ENCODE data around the gene CHMP4B.
"Not testable (repeated sequence)": the region's sequence is repeated elsewhere in the genome, so short reads cannot be mapped to it uniquely, and the experiment has no call there.

Gene CHMP4B

DNA sequence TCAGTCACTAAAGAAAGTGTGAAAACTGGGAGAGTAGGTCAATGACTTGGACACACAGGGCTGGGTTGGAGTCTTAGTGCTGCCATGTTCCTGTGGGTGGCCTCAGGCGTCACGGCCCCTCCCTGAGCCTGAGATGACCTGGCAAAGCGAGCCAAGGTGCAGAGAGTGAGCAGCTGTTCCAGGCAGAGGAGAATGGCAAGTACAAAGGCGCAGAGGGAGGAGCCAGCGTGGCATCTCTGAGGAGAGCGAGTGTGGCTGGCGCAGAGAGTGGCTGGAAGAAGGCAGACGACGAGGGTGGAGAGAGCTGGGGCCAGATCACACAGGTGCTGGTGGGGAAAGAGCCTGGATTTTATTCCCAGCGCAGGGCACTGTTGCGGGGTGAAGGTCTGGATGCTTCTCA is 20.6 kb upstream of the CHMP4B start:
- no peak for DNase-seq

DNA sequence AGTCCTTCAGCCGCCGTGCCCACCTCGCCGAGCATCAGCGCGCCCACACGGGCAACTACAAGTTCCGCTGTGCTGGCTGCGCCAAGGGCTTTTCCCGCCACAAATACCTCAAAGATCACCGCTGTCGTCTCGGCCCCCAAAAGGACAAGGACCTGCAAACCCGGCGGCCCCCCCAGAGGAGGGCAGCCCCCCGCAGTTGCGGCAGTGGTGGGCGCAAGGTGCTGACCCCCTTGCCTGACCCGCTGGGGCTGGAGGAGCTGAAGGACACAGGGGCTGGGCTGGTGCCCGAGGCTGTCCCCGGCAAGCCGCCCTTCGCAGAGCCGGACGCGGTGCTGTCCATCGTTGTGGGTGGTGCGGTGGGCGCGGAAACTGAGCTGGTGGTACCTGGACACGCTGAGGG is 20.1 kb upstream of the CHMP4B start:
- DNase-seq, result no peak

DNA sequence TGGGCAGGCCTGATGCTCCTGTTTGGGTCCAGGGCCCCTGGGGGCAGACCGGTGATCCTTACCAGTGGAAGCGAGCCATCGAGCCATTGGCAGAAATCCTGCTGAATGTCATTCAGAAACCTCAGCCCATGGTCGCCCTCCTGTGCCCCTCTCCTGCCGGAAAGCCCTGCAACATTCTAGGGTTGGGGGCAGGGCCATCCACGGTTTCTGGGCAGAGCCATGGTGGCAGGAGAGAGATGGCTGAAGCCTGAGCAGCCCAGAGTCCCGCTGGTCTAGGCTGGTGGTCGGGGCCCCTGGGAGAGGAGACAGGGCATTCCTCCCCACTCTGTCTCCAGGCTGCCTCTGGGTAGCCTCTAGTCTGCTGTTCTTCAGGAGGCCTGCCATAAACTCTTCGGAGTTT is 19.6 kb upstream of the CHMP4B start:
- no peak for DNase-seq

DNA sequence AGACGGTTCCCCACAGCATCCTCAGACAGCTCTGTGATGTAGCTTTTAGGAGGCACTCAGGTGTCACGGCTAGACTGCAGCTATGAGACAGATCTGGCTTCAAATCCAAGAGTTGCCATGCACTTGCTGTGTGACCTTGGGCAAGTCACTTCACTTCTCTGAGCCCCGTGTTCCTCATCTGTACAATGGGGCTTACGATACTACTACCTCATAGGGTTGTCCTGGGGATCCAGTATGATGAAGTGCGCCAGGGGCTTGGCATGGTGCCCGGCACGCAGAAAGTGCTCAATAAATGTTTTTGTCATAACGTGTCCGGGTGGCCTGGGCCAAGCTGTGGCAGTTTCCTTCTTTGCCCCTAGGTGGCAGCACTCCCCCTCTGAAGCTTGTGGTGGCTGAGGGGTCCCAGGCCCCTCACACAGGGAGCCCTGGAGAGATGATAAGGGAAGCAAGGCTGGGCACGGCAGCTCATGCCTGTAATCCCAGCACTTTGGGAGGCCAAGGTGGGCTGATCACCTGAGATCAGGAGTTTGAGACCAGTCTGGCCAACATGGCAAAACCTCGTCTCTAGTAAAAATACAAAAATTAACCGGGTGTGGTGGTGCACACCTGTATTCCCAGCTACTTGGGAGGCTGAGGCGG is 19.1 kb upstream of the CHMP4B start:
- DNase-seq, result no peak

DNA sequence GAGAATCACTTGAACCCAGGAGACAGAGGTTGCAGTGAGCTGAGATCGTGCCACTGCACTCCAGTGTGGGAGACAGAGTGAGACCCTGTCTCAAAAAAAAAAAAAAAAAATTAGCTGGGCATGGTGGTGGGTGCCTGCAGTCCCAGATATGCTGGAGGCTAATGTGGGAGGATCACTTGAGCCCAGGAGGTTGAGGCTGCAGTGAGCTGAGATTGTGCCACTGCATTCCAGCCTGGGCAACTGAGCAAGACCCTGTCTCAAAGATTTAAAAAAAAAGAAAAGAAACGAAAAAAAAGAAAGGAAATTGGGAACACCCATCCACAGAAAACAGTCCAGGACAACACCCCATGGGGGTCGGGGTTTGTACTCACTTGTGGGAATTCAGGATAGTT is 18.6 kb upstream of the CHMP4B start:
- not testable (repeated sequence) for DNase-seq

DNA sequence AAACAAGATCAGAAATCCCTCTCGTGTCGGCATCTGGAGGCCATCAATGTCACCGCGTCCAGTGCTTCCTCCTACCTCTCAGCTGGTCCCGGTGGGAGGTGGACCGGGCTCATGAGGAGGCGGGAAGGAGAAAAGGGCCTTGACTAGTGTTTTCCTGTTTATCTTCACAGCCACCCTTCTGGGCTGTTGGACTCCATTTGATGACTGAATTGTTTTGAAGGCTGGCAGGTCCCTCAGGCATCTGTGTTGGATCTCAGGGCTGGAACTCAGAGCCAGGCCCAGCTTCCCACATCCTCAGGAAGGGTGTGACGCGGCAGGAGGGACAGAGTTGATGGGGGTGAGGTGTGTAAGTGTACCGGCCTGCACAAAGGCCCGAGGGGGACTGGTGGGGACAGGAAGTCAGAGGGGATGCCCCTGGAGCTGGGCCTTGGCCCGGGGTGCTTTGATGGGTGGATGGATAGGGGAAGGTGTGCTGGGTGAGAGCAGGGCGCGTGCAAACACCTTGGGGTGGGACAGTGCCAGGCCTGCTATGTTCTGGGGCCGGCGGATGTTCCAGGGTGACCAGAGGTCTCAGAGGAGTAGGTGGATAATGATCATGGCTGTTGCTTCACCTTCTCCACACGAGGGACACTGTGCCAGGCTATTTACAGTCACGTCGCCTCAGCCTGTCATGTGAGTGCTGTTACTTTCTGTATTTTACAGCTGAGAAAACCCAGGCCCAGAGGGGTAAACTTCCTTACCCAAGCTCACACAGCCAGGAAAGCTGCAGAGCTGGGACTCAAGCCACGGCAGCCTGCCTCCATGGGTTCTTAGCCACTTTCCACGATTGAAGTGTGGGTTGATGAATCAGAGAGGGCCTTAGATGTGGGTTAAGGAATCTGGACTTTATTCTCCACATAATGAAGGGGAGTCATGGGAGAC is 17.9 kb upstream of the CHMP4B start:
- DNase-seq, result no peak

DNA sequence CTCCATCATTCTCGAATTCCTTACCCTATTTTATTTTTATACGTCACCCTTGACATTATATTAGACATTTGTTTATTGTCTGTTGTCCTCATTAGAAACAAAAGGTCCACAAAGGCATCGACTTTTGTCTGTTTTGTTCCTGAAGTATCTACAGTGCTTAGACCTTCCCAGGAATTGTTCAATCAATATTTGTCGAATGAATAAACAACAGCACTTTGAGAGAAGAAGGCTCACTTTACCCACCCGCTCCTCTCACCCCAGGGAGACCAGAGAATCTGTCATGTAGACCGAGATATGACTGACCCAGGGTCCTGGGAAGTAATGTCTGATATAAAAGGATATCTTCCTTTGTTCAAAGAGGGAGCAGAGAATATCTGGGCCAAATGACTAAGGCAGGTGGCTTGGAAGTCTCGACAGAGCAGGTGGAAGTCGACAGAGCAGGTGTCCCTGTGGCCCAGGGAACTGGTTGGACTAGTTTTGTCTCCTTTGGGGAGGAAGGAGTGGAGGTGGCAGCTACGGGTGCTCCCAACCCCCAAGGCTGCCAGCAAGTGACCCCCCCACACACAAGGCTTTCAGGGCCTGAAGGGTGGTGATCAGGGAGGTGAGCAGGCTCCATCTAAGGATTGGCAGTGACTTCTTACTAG is 14.8 kb upstream of the CHMP4B start:
- no peak for DNase-seq

DNA sequence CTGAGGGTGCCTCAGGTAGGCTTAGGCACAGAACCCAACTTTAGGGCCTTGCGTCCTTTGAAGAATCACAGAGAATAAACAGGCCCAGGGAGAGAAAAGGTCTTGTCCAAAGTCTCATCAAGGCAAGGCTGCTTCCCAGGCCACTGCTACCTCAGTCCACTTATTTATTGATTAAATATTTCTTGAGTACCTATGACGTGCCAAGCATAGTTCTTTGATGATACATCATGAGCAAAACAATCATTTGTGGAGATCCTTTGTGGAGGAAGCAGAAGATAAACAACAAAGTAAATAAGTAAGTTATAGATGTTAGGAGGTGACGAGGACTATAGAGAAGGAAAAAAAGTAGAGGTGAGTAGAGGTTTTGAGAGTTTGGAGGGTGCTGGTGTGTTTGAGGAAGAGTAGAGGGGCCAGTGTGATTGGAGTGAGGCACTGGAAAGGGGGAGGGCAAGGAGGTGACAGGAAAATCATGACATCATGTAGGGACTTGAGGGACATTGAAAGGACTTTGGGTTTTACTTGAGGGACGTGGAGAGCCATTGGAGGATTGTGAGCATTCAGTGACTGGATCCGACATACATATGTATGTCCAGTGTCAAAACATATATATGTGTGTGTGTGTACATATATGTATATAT is 14.1 kb upstream of the CHMP4B start:
- DNase-seq, result no peak

DNA sequence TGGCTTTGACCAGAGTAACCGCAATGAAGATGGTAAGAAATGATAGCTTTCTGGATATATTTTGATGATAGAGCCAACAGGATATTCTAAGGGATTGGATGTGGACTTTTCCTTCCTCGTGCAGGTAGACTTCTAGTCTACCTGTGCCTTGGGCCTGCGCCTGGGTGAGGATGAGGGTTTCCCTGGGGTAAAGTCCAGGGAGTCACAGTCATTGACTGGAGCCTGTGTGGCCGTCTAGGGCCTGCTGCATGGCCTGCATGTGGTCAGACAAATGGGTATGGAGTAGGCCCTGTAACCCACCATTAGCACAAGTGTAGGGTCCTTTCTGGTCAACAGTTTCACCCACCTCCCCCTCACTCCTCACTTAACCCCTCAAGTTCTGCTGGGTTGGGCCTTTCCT is 12.7 kb upstream of the CHMP4B start:
- no peak for DNase-seq

DNA sequence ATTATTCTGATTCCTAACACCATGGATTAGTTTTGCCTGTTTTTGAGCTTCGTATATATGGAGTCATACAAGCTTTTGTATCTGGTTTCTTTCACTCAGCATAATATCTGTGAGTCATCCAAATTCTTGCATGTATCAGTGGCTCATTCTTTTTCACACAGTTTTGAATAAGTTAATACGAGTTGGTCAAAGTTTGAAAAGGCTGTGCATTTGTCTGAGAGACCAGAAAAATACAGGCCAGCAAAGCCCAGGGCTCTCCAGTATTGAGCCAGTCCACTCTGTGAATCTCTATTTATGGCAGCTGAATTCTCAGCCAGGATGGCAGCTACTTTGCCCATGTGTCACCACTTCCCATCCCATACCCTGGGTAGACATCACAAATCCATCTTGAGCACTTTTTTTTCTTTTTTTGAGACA is 7.2 kb upstream of the CHMP4B start:
- DNase-seq, result no peak

DNA sequence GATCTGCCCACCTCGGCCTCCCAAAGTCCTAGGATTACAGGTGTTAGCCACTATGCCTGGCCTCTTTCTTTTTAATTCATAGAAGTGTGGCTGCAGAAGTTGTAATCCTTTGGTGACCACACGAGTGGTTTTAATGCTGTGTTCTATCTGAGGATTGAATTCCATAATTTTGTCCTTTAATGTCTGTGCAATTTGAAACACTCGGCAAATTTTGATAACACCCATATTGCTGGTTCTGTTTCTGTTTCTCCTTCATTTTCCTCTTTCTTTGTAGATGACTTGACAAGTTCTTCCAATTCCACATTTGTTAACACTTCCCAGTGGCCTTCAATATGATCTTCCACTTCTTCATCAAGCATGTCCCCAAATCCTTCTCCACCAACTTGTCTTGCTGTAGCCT is 2.8 kb upstream of the CHMP4B start:
- DNase-seq, result no peak

DNA sequence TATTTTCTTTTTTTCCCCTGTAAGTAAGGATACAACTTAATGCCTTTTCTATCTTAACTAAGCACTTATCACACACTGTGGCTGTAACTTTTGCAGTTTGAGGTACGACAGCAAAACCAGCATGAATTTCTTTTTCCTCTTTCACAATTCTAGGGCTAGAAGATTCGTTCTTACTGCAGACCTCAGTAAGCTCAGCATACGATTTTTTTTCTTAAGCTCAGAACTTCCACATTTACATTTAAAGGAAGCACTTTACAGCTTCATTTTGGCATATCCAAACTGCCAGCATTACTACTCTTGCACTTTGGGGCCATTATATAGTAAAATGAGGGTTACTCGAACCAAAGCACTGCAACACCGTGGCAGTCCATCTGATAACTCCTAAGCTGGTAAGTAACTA is 889 bp upstream of the CHMP4B start:
- DNase-seq, result no peak

DNA sequence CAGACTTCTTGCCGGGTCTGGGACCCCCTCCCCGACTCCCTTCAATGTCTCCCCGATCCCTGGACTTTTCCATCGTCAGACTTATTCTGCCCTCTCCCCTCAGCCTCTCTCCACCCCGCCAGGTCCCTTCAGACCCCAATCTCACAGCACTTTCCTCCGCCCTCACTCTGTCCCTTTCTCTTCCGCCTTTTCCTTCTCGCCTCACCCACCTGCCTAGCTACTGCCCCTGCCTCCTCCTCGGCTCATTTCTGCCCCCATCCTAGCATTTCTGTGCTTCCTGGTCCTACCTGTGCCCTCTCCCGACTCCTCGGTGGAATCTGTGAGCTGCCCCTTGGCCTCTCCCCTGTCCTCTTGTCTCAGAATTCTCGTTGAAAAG is 616 bp downstream of the CHMP4B start:
- no peak for DNase-seq

DNA sequence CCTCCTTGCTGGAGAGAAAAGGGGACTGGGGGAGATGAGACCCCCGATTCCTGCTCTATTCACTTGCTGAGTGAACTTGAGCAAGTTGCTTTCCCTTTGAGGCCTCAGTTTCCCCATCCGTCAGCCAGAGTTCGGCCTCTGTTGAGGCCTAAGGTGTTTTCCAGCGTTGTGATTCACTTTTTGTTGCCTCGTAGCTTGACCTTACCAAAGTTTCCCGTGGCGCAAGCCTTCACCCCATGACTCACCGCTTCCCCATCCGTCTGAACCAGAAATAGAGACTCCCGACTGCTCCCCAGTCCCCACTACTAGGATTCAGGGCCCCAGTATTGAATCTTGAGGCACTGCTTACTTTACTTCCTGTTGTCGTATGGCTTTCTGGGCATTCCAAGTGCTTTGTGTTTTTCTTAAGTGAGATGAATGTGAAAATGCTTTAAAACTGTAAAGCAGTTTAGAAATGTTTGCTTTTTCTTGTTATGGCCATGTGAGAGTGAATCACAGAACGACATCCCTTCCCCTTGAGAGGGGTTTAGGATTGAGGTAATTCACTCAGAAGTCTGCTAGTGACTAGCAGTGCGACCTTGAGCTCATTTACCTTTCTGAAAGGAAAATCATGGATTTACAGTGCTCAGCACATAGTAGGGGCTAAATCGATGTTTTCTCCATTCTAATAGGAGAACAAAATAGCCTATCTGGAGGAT is 1.2 kb downstream of the CHMP4B start:
- DNase-seq, result no peak

DNA sequence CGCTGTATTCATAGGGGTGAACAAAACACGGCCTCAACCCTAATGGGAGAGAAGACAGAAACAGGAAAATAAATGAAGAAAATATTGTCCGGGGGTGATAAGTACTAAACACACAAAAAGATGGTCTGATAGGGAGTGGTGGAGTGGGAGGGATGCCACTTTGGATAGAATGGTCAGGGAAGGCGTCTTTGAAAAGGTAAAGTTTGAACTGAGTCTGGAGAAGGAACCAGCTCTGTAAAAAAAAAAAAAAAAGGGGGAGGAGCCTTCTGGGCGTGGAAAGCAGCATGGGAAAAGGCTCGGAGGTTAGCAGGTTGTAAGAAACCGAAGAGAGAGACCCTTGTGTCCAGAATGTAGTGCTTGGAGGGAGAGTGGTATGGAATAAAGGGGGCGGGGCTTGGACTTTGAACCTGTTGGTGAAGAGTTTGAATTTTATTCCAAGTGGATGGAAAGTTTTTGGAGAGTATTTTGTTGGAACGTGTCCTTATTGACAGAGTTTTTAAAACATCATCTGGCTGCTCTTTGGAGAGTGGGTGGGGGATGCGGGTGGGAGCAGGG is 1.8 kb downstream of the CHMP4B start:
- no peak for DNase-seq

DNA sequence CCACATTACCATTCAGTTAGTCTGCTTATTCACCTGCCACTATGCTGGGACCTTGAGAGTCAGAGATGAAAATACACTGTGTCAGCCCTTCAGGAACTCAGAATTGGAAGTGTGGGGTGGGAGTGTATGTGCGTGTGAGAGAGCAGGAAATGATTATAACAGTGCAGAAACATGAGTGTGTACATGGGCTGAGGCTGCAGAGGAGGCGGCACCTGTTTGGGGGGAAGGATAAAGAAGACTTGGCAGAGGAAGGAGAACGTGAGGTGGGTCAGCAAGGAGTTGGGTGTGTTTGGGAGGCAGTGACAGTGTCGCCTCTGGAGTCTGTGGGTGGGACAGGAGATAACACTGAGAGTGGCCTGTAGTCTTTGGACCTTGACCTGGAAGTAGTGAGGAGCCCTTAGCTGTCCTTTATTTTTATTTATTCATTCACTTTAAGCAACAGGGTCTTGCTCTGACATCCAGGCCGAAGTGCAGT is 3.1 kb downstream of the CHMP4B start:
- no peak for DNase-seq

DNA sequence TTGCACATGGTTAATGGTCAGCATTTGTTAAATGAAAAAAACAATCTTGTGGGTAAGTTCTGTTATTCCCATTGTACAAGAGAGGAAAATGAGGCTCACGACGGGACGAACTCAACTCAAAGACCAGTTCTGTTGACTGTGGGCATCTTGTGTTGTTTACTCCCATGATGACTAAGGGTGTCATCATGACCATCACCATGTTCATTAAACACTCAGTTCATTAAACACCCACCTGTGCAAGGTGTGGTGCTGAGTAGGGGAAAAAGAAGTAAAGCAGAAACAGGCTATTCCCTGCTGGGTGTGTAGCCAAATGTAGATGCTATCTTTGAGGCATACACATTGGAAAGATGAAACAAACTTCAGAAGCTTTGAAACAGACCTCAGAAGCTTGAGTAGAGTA is 4.5 kb downstream of the CHMP4B start:
- DNase-seq, result no peak

DNA sequence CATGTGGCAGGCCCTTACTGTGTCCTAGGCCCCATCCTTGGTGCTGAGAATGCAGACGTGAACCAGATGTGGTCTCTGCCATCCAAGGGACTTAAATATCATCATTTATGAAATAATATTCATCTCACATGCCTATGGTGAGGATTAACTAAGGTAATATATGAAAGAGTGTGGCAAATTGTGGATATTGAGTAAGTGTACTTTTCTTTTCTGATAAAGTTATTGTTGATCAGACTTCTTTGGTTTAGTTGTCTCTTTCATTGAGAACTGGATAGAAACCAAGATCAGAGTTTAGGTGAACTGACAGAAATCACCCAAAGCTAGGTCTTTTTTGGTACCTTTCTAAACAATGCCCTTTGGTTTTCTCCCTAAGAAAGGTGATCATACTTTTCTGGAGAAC is 5.0 kb downstream of the CHMP4B start:
- no peak for DNase-seq

DNA sequence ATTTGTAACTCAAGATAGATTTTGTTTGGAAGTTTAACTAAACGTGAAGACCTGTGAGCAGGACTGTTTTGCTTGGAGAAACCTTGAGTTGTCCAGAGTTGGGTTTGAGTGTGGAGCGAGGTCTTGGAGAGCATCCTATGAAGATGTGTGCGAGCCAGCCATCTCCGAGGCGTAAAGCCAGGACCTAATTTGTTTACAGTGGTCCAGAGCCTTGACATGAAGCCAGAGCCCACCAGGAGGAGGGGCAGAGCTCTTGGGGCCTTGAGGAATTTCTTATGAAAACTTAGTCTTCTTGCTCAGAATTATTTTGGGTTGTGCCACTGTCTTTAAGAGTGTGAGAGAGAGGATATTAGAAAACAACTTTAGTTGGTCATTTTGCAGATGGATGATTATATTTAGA is 6.3 kb downstream of the CHMP4B start:
- DNase-seq, result no peak

DNA sequence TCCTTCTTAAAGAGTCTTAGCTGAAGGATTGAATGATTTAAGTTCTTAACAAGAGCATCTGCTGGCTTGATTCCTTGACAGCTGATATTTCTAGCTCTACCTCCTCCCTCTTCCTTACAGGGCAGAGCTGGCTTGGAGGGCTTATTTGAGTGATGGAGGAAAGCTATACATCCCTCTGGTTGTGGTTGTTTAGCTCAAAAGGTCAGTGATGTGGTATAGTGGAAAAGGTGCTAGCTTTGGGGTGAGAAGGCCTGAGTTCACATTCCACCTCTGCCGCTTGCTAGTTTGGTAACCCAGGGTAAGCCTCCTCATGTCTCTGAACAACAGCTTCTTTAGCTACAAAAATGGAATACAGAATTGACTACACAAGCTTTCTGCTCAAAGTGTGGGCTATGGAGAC is 8.3 kb downstream of the CHMP4B start:
- no peak for DNase-seq

DNA sequence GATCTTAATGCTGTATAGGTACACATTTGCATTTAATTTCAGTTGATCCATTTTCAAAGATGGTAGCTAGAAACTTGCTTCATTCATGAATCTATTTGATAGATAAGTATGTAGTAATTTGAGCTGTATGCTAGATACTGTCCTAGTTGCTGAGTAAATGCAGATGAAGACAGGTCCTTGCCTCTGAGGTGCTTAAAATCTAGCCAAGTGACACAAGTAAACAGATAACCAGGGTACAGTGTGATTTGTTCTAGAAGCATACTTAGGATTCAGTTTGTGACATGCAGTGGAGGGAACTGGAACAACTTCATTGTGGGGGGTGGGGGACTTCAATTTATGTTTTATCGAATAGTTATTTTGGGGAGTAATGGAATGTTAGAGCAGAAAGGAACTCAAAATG is 9.2 kb downstream of the CHMP4B start:
- no peak for DNase-seq

DNA sequence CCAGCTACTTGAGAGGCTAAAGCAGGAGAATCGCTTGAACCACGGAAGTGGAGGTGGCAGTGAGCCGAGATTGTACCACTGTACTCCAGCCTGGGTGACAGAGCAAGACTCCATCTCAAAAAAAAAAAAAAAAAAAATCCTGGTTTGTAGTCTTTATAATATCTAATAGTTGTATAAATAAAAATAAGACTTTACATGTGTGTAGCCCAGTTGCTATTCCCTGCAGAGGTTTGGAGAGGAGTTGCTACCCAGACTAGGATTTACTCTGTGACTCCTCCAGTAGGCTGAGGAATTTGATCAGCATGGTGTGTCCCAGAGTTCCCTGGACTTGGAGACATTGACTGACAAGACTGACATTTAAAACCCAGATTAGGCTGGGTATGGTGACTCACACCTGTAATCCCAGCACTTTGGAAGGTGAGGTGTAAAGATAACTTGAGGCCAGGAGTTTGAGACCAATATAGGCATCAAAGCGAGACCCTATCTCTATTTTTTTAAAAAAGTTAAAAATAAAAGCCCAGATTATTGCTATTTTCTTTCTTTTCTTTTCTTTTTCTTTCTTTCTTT is 10.2 kb downstream of the CHMP4B start:
- DNase-seq, result no peak
